ENCODE measurements around the gene MRPL55. TPM values are rescaled to one million over a fixed set of nuclear protein-coding genes. Genes with fewer than 3 reads are reported as not detected.
A peak's percentile ranks its signal among the peaks of the same experiment; 100 is the strongest.

Gene MRPL55
- total and polyA plus RNA-seq, 5 donors, result 51.6 to 103 (median 53.1) TPM

DNA sequence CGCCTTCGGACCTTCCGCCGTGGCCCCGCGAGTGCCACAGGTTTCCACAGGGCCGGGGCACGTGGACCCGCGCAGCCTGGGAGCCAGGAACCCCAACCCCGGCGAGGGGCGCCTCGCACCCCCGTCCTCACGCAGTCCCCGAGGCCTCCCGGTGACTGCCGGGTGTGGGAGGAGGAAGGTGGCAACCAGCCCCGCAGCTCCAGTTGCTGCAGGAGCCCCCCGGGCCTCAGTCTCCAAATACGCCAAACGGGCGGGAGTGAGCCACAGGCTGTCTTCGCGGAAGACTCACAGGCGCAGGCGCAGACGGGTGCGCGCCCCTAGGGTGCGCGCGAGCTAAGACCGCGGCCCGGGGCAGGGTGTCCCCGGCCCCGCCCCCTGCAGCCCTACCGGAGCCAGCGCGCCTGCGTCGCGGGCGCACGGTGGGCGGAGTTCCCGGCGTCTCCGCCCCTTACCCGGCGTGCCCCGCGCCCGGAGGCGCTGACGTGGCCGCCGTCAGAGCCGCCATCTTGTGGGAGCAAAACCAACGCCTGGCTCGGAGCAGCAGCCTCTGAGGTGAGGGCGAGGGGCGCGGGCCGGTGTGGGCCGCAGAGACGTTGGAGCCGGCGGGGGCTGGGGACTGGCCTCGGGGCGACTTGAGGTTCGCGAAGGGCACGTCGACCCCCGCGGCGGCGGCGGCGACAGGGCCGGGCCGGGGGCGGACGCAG, 26.7 kb downstream of the MRPL55 start, which contains the start of gene ARF1:
ARF1 (plus strand) TSS at position 495 of the 704 bp plus-strand sequence. CDS start 14,407 bp downstream, outside the sequence.
- peaks cover 18% of the 10 kb centered on the region for H3K4me1 ChIP-seq (ENCODE audit: control insufficient read depth, insufficient read depth, low read length)
- H3K9me3 ChIP-seq (ENCODE audit: control insufficient read depth, low read length), result no peaks in the 10 kb centered on the region
- ATAC-seq, result peak; percentile 92 to 95
- intact Hi-C loops (cut with DNase I), result loop anchor here in 1 of 4 donors (10.0 kb wide), 1 partner anchor 328 kb away; no protein-coding TSS in a partner anchor
- H3K27ac ChIP-seq (ENCODE audit: low read length), result peak within 1 kb of the TSS; percentile 100
- H3K27me3 ChIP-seq (ENCODE audit: control insufficient read depth, insufficient read depth), result no peaks in the 10 kb centered on the region
- peak; percentile 94 to 98 (median 98) for DNase-seq
- peak within 1 kb of the TSS; percentile 94 for H3K4me3 ChIP-seq (ENCODE audit: low read length)
- WGBS, result under 1% methylated on average over 87 of the region's 87 CpGs

DNA sequence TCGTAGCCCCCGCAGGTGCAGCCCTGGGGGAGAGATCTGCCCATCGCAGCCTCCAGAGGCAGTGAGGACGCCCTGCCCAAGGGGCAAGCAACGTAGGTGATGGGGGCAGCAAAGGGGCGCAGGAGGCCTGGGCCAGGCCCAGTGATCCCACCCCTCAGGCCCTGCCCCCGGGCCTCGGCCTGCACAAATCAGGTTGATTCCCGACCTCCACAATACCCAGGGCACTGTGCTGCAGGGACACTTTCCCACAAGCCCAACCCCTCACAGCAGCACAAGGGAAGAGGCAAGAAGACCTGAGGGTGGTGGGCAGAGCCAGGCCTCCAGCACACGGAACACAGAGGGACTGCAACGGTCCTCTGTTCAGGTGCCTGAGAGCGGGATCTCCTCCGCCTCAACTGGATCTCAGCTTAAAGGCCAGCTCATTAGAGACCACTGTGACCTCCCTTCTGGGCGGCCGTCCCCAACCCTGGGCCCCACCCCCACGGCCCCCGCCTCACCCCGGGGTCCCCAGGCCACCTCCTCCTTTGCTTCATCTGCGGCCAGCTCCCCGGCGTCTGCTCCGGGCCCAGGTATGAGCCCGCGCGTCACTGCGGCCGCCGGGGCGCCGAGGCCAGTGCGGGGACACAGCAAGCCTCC, 27.4 kb downstream of the MRPL55 start:
- H3K9me3 ChIP-seq (ENCODE audit: control insufficient read depth, low read length), result no peaks in the 10 kb centered on the region
- H3K27ac ChIP-seq (ENCODE audit: low read length), result peak overlapping the region; percentile 37
- DNase-seq, result peak in 2 of 3 donors; percentile 26 to 62
- peak in 1 of 2 donors; percentile 9 for ATAC-seq
- H3K27me3 ChIP-seq (ENCODE audit: control insufficient read depth, insufficient read depth), result no peaks in the 10 kb centered on the region
- 14% methylated on average over 31 of the region's 31 CpGs for WGBS
- H3K4me1 ChIP-seq (ENCODE audit: control insufficient read depth, insufficient read depth, low read length), result peaks cover 15% of the 10 kb centered on the region
- intact Hi-C loops (cut with DNase I), result loop anchor here in 1 of 4 donors (10.0 kb wide), 1 partner anchor 327 kb away; no protein-coding TSS in a partner anchor
- H3K4me3 ChIP-seq (ENCODE audit: low read length), result peak overlapping the region; percentile 94

DNA sequence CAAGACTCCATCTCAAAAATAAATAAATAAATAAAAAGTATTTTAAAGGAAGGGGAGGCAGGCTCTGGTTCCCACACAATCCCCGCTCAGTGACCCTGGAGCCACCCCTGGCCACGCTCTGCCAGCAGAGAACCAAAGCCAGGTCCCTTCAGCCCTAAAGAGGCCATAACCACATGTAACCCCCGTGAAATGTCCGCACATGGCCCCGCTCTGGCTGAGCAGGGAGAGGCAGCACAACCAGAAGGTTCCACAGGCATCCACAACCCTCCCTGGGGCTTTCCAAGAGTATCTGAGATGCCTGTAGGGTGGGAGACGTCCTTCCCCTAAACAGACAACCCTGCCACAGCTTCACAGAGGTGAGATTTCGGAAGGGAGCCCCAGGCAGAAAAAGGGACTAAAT, 28.0 kb downstream of the MRPL55 start:
- 76% methylated on average over 7 of the region's 7 CpGs for WGBS
- H3K27ac ChIP-seq (ENCODE audit: low read length), result no peak overlapping the region
- no peaks in the 10 kb centered on the region for H3K9me3 ChIP-seq (ENCODE audit: control insufficient read depth, low read length)
- H3K4me3 ChIP-seq (ENCODE audit: low read length), result peak overlapping the region; percentile 94
- peaks cover 13% of the 10 kb centered on the region for H3K4me1 ChIP-seq (ENCODE audit: control insufficient read depth, insufficient read depth, low read length)
- no peaks in the 10 kb centered on the region for H3K27me3 ChIP-seq (ENCODE audit: control insufficient read depth, insufficient read depth)
- ATAC-seq, result no peak
- intact Hi-C loops (cut with DNase I), result loop anchor here in 1 of 4 donors (10.0 kb wide), 1 partner anchor 326 kb away; no protein-coding TSS in a partner anchor
- DNase-seq, result peak in 2 of 3 donors; percentile 27 to 33

DNA sequence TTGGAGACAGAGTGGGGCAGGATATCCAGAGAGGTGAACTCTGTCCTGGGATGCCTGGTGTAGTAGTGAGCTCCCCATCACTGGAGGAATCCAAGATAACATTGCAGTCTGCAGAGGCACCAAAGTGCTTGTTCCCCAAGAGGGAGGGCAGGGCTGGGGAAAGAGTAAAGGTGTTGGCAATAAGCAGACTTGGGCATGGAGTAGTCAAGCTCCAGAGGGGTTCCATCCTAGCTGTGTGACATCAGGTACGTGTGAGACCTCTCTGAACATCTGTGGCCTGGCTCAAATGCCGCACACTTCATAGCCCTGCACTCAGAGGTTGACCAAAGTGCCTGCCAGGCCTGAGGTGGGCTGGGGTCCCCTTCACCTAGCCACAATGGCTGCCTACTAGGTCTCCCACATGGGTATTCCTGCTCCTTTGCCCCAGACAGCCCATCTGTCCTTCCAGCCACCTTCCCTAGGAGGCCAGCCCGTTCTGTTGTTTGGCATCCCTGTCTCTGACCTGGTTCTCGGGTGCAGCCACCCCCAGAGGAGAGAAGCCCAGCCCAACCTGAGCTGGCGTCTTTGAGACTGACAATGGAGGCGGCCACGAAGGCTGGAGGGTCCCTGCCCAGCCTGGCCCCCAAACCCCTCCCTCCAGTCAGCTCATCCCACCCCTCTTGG, 29.4 kb downstream of the MRPL55 start:
- no peaks in the 10 kb centered on the region for H3K9me3 ChIP-seq (ENCODE audit: control insufficient read depth, low read length)
- H3K4me1 ChIP-seq (ENCODE audit: control insufficient read depth, insufficient read depth, low read length), result peaks cover 3% of the 10 kb centered on the region
- DNase-seq (peak in 1 of 3 donors; percentile 41), ATAC-seq (no peak)
- no peak overlapping the region for H3K4me3 ChIP-seq (ENCODE audit: low read length)
- intact Hi-C loops (cut with DNase I), result loop anchor here in 1 of 4 donors (10.0 kb wide), 1 partner anchor 325 kb away; no protein-coding TSS in a partner anchor
- no peak overlapping the region for H3K27ac ChIP-seq (ENCODE audit: low read length)
- WGBS, result 90% methylated on average over 7 of the region's 7 CpGs
- no peaks in the 10 kb centered on the region for H3K27me3 ChIP-seq (ENCODE audit: control insufficient read depth, insufficient read depth)

DNA sequence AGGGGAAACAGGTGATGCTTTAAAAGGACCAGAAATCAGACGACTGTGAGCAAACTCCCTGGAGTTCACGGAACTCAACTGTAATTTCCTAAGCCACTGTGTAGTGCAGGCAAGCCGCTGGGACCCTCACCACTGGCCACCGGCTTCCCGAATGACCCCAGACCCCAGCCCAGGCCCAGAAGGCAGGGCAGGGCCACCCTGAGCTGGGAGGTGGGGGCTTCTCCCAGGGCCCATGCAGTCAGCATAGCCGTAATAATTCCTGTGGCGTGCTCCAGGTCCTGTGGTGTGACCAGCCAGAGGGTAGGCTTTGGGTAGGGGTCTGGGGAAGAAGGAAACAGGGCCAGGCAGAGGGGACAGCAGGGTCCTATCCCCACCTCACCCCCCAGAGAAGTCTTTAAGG, 30.1 kb downstream of the MRPL55 start:
- no peaks in the 10 kb centered on the region for H3K9me3 ChIP-seq (ENCODE audit: control insufficient read depth, low read length)
- DNase-seq (peak in 1 of 3 donors; percentile 21), ATAC-seq (no peak)
- intact Hi-C loops (cut with DNase I), result no loop called here
- H3K27me3 ChIP-seq (ENCODE audit: control insufficient read depth, insufficient read depth), result no peaks in the 10 kb centered on the region
- no peak overlapping the region for H3K27ac ChIP-seq (ENCODE audit: low read length)
- peaks cover 2% of the 10 kb centered on the region for H3K4me1 ChIP-seq (ENCODE audit: control insufficient read depth, insufficient read depth, low read length)
- no peak overlapping the region for H3K4me3 ChIP-seq (ENCODE audit: low read length)
- WGBS, result 89% methylated on average over 7 of the region's 7 CpGs

DNA sequence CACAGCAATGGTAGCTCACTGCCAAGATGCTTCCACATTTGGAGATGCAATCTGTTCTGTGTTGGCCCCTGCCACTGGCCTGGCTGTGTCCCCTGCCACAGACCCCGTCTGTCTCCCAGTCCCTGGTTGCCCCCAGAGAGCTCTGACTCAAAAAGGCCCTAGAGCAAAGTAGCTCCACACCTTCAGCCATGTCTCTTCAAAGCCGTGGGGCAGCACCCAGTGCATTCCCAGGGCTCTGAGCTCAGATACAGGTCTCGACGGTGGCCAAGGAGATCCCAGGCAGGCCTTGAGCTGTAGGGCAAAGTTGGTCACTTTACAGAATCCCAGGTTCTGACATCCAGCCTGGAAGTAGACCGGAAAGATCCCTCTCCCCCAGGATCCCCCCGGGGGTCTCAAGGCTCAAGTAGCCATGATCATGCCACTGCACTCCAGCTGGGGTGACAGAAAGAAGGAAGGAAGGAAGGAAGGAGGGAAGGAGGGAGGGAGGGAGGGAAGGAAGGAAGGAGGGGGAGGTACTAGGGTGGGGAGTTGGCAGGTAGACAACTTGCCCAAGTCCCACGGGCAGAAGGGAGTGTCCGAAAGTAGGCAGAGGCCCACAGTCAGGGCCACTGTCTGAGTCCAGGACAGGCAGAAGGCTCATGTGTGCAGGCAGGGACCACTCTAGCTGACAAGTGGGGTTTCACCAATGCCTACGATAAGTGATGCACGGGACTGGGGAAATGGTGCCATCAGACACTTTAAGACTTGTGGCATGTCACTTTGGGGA, 31.4 kb downstream of the MRPL55 start:
- ATAC-seq (no peak), DNase-seq (peak in 1 of 3 donors; percentile 30)
- WGBS, result 56% methylated on average over 10 of the region's 10 CpGs
- intact Hi-C loops (cut with DNase I), result no loop called here
- no peaks in the 10 kb centered on the region for H3K9me3 ChIP-seq (ENCODE audit: control insufficient read depth, low read length)
- no peaks in the 10 kb centered on the region for H3K27me3 ChIP-seq (ENCODE audit: control insufficient read depth, insufficient read depth)
- H3K4me1 ChIP-seq (ENCODE audit: control insufficient read depth, insufficient read depth, low read length), result no peaks in the 10 kb centered on the region
- no peak overlapping the region for H3K4me3 ChIP-seq (ENCODE audit: low read length)
- no peak overlapping the region for H3K27ac ChIP-seq (ENCODE audit: low read length)

DNA sequence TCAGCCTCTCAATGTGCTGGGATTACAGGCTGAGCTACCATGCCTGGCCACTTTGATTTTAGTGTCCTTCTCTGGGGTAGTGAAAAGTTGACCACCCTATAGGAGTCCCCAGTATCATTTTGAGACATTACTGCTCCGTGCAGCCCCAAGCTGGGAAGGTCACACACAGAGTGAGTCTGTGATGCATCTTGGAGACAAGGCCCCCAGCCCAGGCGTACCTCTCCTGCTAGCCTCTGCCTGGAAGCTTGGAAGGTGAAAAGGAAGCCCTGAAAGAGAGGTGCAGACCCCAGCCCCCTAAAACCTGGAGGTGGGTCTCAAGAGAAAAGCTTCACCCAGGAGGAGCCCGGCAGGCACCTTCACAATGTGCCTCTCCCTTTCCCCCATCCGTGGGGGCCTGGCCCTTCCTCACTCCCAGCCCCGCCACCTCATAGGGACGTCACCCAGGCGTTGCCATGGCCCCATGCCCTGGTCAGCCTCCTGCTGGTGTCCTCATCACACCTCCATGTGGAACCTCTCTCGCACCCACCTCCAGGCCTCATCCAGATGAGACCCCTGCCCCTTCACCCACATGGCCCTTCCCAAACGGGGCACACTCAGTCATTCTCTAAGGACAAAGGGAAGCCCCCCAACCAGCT, 32.2 kb downstream of the MRPL55 start:
- Histone ChIP-seq H3K9me3 (ENCODE audit: control insufficient read depth, low read length) (no peaks in the 10 kb centered on the region), H3K27ac (ENCODE audit: low read length) (no peak overlapping the region), H3K4me3 (ENCODE audit: low read length) (no peak overlapping the region), H3K4me1 (ENCODE audit: control insufficient read depth, insufficient read depth, low read length) (no peaks in the 10 kb centered on the region), H3K27me3 (ENCODE audit: control insufficient read depth, insufficient read depth) (no peaks in the 10 kb centered on the region)
- intact Hi-C loops (cut with DNase I), result no loop called here
- no peak for ATAC-seq
- 65% methylated on average over 9 of the region's 9 CpGs for WGBS
- peak in 2 of 3 donors; percentile 14 to 35 for DNase-seq

DNA sequence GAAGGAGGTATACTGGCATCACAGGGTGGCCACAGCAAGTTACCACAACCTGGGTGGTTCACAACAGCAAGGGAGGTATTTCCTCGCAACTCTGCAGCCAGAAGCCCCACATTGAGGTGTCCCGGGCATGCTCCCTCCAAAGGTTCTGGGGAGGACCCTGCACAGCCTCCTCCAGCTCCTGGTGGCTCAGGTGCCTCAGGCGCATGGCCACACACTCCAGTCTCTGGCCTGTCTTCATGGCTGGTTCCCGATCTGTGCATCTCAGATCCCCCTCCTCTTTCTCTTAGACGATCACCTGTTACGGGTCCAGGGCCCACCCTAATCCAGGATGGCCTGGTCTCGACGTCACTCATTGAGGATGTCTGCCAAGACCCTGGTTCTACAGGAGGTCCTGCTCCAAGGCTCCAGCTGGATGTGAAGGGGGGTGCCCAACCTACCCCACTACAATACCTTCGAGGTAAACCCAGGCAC, 33.3 kb downstream of the MRPL55 start:
- peak in 1 of 3 donors; percentile 16 for DNase-seq

DNA sequence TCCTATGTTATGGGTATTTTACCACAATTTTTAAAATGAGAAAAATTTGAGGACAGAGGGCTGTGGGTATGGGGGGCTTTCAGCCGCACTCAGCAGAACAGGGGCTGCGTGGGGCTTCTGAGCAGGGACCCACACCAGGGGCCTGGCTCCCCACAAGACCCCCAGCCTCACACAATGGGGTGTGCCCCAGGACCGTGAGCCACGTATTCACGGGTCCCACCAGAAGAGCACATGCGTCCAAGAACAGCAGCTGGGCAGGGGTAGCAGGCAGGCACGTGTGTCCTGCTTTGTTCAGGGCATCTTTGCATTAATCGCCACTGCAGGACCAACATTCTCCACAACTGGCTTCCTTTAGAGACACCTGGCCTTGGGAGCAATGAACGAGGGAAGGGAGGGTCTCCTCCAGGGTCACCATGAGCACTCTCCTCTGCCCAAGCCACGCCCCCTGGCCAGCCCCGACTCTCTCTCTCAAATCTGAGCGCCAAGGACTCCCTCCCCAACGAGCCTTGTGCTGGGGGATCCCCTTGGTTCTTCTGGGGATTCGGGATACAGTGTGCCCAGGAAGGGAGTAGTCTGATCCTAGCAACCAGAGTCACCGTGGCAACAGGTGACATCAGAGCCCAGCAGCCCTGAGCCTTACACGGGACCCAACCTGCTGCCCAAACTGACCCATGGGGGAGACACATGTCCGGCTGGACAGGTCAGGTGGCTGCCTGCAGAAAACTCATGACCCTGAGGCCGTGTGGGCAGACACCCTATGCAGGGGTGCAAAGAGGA, 34.0 kb downstream of the MRPL55 start:
- Histone ChIP-seq H3K4me3 (ENCODE audit: low read length) (no peak overlapping the region), H3K27ac (ENCODE audit: low read length) (no peak overlapping the region), H3K4me1 (ENCODE audit: control insufficient read depth, insufficient read depth, low read length) (no peaks in the 10 kb centered on the region), H3K9me3 (ENCODE audit: control insufficient read depth, low read length) (no peaks in the 10 kb centered on the region), H3K27me3 (ENCODE audit: control insufficient read depth, insufficient read depth) (no peaks in the 10 kb centered on the region)
- intact Hi-C loops (cut with DNase I), result no loop called here
- WGBS, result 39% methylated on average over 18 of the region's 18 CpGs
- ATAC-seq, result peak; percentile 17 to 26
- DNase-seq, result peak; percentile 34 to 73 (median 64)

More for the DNA sequence above, 33.3 kb downstream of the MRPL55 start:
- intact Hi-C loops (cut with DNase I), result no loop called here
- no peaks in the 10 kb centered on the region for H3K9me3 ChIP-seq (ENCODE audit: control insufficient read depth, low read length)
- H3K4me1 ChIP-seq (ENCODE audit: control insufficient read depth, insufficient read depth, low read length), result no peaks in the 10 kb centered on the region
- 84% methylated on average over 9 of the region's 9 CpGs for WGBS
- no peaks in the 10 kb centered on the region for H3K27me3 ChIP-seq (ENCODE audit: control insufficient read depth, insufficient read depth)
- no peak overlapping the region for H3K4me3 ChIP-seq (ENCODE audit: low read length)
- ATAC-seq, result no peak
- no peak overlapping the region for H3K27ac ChIP-seq (ENCODE audit: low read length)

All from right cardiac atrium (tissue), 5 donors.